ENCODE data around the gene KLHL34.

The KLHL34 gene

GRCh38 chrX:21655901-21656586 lies 2.1 kb downstream of the KLHL34 start:
- no peak for DNase-seq (ENCODE audit: low read depth in 1 of 2, low spot score in 1 of 2)

- no peak for DNase-seq (ENCODE audit: low read depth in 1 of 2, low spot score in 1 of 2)
Measured at GRCh38 chrX:21645886-21646285, 12.2 kb downstream of the KLHL34 start.

- DNase-seq (ENCODE audit: low read depth in 1 of 2, low spot score in 1 of 2), result no peak
Measured at GRCh38 chrX:21645431-21645830, 12.7 kb downstream of the KLHL34 start.

GRCh38 chrX:21639775-21640174 lies 18.4 kb downstream of the KLHL34 start:
- no peak for DNase-seq (ENCODE audit: low read depth in 1 of 2, low spot score in 1 of 2)

GRCh38 chrX:21638311-21638710 lies 19.8 kb downstream of the KLHL34 start:
- no peak for DNase-seq (ENCODE audit: low read depth in 1 of 2, low spot score in 1 of 2)

GRCh38 chrX:21632027-21632426 lies 26.1 kb downstream of the KLHL34 start:
- DNase-seq (ENCODE audit: low read depth in 1 of 2, low spot score in 1 of 2), result no peak

- DNase-seq (ENCODE audit: low read depth in 1 of 2, low spot score in 1 of 2), result no peak
Measured at GRCh38 chrX:21623778-21624501, 34.2 kb downstream of the KLHL34 start.

GRCh38 chrX:21620234-21620633 lies 37.9 kb downstream of the KLHL34 start:
- no peak for DNase-seq (ENCODE audit: low read depth in 1 of 2, low spot score in 1 of 2)

- DNase-seq (ENCODE audit: low read depth in 1 of 2, low spot score in 1 of 2), result no peak
Measured at GRCh38 chrX:21616386-21616785, 41.7 kb downstream of the KLHL34 start.

GRCh38 chrX:21612154-21612553 lies 46.0 kb downstream of the KLHL34 start:
- no peak for DNase-seq (ENCODE audit: low read depth in 1 of 2, low spot score in 1 of 2)

- DNase-seq (ENCODE audit: low read depth in 1 of 2, low spot score in 1 of 2), result no peak
Measured at GRCh38 chrX:21610168-21610567, 48.0 kb downstream of the KLHL34 start.

GRCh38 chrX:21606002-21606401 lies 52.1 kb downstream of the KLHL34 start:
- no peak for DNase-seq (ENCODE audit: low read depth in 1 of 2, low spot score in 1 of 2)

All from activated CD4-positive, alpha-beta T cell treated with anti-CD3 and anti-CD28 coated beads, Interleukin-2, amount 50 U/mL, for 24 hours (primary cell).